ENCODE measurements around the gene CACNB2.

CACNB2 gene

DNA sequence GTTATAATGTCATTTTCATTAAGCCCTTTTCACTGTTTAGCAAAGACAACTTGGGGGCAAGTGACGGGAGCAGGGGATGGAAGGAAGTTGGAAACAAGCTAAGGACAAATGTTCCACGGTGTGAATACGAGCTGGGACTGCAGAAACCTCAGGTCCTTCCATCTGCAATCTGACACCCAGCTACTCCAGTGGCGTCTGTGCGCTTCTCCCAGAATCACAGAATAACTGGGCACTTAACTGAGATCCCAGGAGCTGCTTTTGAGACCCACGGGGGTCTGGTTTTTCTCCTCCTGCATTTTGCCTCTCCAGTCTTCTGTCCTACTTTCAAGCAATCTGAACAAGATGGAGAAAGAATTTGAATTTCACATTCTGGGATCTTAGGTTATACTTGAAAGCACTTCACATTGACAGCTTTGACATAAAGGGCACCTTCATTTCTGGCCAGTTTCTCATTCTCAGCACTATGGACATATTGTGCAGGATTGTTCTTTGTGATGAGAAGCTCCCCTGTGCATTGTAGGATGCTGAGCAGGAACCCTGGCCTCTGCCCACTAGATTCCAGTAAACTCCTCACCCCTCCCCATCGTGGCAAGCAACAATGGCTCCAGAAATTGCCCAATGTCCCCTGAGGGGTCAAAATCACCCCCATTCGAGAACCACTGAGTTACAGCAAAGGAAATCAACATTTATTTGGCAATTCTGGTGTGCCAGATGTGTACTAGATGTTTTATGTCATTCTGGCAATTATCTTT is 194.1 kb downstream of the CACNB2 start:
- TF ChIP-seq EZH2phosphoT487 (IDR thresholded peaks at IDR 0.05; ENCODE audit: low read depth) = no peak
- TF ChIP-seq, protein P1, sequence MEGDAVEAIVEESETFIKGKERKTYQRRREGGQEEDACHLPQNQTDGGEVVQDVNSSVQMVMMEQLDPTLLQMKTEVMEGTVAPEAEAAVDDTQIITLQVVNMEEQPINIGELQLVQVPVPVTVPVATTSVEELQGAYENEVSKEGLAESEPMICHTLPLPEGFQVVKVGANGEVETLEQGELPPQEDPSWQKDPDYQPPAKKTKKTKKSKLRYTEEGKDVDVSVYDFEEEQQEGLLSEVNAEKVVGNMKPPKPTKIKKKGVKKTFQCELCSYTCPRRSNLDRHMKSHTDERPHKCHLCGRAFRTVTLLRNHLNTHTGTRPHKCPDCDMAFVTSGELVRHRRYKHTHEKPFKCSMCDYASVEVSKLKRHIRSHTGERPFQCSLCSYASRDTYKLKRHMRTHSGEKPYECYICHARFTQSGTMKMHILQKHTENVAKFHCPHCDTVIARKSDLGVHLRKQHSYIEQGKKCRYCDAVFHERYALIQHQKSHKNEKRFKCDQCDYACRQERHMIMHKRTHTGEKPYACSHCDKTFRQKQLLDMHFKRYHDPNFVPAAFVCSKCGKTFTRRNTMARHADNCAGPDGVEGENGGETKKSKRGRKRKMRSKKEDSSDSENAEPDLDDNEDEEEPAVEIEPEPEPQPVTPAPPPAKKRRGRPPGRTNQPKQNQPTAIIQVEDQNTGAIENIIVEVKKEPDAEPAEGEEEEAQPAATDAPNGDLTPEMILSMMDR (IDR thresholded peaks at IDR 0.05; ENCODE audit: low read depth, low read length) = no peak
- no peaks in the 10 kb centered on the region for H3K36me3 ChIP-seq (replicated peaks; ENCODE audit: low read depth, low read length)
- no peaks in the 10 kb centered on the region for H3K4me1 ChIP-seq (ENCODE audit: low read length)
- H3K79me2 ChIP-seq (ENCODE audit: low read length) = no peaks in the 10 kb centered on the region
- H2AFZ ChIP-seq (ENCODE audit: low read depth, low read length) = no peak overlapping the region
- no peak overlapping the region for H3K9ac ChIP-seq (ENCODE audit: low read length)
- H4K20me1 ChIP-seq (ENCODE audit: insufficient read depth, low read length) = no peaks in the 10 kb centered on the region
- H3K27me3 ChIP-seq (ENCODE audit: low read depth, low read length) = no peaks in the 10 kb centered on the region
- no peak overlapping the region for H3K4me2 ChIP-seq (ENCODE audit: low read length)
- no peak overlapping the region for H3K4me3 ChIP-seq (ENCODE audit: low read length)
- no peaks in the 10 kb centered on the region for H3K9me3 ChIP-seq (ENCODE audit: insufficient read depth, low read length)
- no peak overlapping the region for H3K27ac ChIP-seq (ENCODE audit: low read length)

GRCh38 chr10:18340496-18341051 is 200.3 kb downstream of the CACNB2 start:
- TF ChIP-seq, protein P1 (IDR thresholded peaks at IDR 0.05; ENCODE audit: low read depth, low read length) = no peak
- no peak for TF ChIP-seq EZH2phosphoT487 (IDR thresholded peaks at IDR 0.05; ENCODE audit: low read depth)
- Histone ChIP-seq H4K20me1 (ENCODE audit: insufficient read depth, low read length) (no peaks in the 10 kb centered on the region), H3K36me3 (replicated peaks; ENCODE audit: low read depth, low read length) (no peaks in the 10 kb centered on the region), H3K4me1 (ENCODE audit: low read length) (no peaks in the 10 kb centered on the region), H3K4me2 (ENCODE audit: low read length) (peak overlapping the region; percentile 95), H3K27me3 (ENCODE audit: low read depth, low read length) (no peaks in the 10 kb centered on the region), H2AFZ (ENCODE audit: low read depth, low read length) (peak overlapping the region; percentile 76), H3K9ac (ENCODE audit: low read length) (peak overlapping the region; percentile 24; the same call in 1 of the 2 replicates), H3K9me3 (ENCODE audit: insufficient read depth, low read length) (no peaks in the 10 kb centered on the region), H3K79me2 (ENCODE audit: low read length) (no peaks in the 10 kb centered on the region), H3K27ac (ENCODE audit: low read length) (no peak overlapping the region), H3K4me3 (ENCODE audit: low read length) (peak overlapping the region; percentile 79)

GRCh38 chr10:18341055-18341454 is 200.8 kb downstream of the CACNB2 start:
- Histone ChIP-seq H3K9ac (ENCODE audit: low read length) (peak overlapping the region; percentile 24; the same call in 1 of the 2 replicates), H3K4me1 (ENCODE audit: low read length) (no peaks in the 10 kb centered on the region), H3K9me3 (ENCODE audit: insufficient read depth, low read length) (no peaks in the 10 kb centered on the region), H3K4me3 (ENCODE audit: low read length) (peak overlapping the region; percentile 79), H3K4me2 (ENCODE audit: low read length) (peak overlapping the region; percentile 95), H4K20me1 (ENCODE audit: insufficient read depth, low read length) (no peaks in the 10 kb centered on the region), H2AFZ (ENCODE audit: low read depth, low read length) (peak overlapping the region; percentile 76), H3K79me2 (ENCODE audit: low read length) (no peaks in the 10 kb centered on the region), H3K36me3 (replicated peaks; ENCODE audit: low read depth, low read length) (no peaks in the 10 kb centered on the region), H3K27ac (ENCODE audit: low read length) (no peak overlapping the region), H3K27me3 (ENCODE audit: low read depth, low read length) (no peaks in the 10 kb centered on the region)
- TF ChIP-seq, protein P1 (IDR thresholded peaks at IDR 0.05; ENCODE audit: low read depth, low read length) = no peak
- TF ChIP-seq EZH2phosphoT487 (IDR thresholded peaks at IDR 0.05; ENCODE audit: low read depth) = no peak

- H3K4me2 ChIP-seq (ENCODE audit: low read length) = no peak overlapping the region
- no peak overlapping the region for H2AFZ ChIP-seq (ENCODE audit: low read depth, low read length)
- no peak overlapping the region for H3K4me3 ChIP-seq (ENCODE audit: low read length)
- no peaks in the 10 kb centered on the region for H3K79me2 ChIP-seq (ENCODE audit: low read length)
- no peaks in the 10 kb centered on the region for H4K20me1 ChIP-seq (ENCODE audit: insufficient read depth, low read length)
- no peaks in the 10 kb centered on the region for H3K9me3 ChIP-seq (ENCODE audit: insufficient read depth, low read length)
- no peaks in the 10 kb centered on the region for H3K27me3 ChIP-seq (ENCODE audit: low read depth, low read length)
- no peak overlapping the region for H3K9ac ChIP-seq (ENCODE audit: low read length)
- TF ChIP-seq, protein P1 (IDR thresholded peaks at IDR 0.05; ENCODE audit: low read depth, low read length) = no peak
- no peak for TF ChIP-seq EZH2phosphoT487 (IDR thresholded peaks at IDR 0.05; ENCODE audit: low read depth)
- H3K27ac ChIP-seq (ENCODE audit: low read length) = no peak overlapping the region
- H3K36me3 ChIP-seq (replicated peaks; ENCODE audit: low read depth, low read length) = no peaks in the 10 kb centered on the region
- H3K4me1 ChIP-seq (ENCODE audit: low read length) = no peaks in the 10 kb centered on the region
Measured at GRCh38 chr10:18343573-18343972, 203.3 kb downstream of the CACNB2 start.
